Astrocyte (in vitro differentiated cells and primary cell): Measurements from ENCODE around the gene OSTN. TPM values are rescaled to one million over a fixed set of nuclear protein-coding genes. Genes with fewer than 3 reads are reported as not detected.
A peak's percentile ranks its signal among the peaks of the same experiment; 100 is the strongest.
"Not testable (repeated sequence)": the region's sequence is repeated elsewhere in the genome, so short reads cannot be mapped to it uniquely, and the experiment has no call there.

Source experiments
- DNase-seq: peaks from one replicate; pipeline ENCODE4 v3.0.0-alpha.2; 2010; ENCODE audit warnings: low read depth
- FAIRE-seq: peaks from 2 replicates; lab custom pipeline; 2011; peaks lifted over from hg19 to GRCh38; lab: Jason Lieb, UNC
- H2AFZ ChIP-seq: 2 replicates; pipeline ENCODE4 v1.6.0; 2012; ENCODE audit warnings: low read depth, low read length, inconsistent platforms
- H3K27ac ChIP-seq: 2 replicates; pipeline ENCODE4 v1.5.1; 2011; ENCODE audit warnings: low read depth, low read length, inconsistent platforms
- H3K27me3 ChIP-seq: 2 replicates; pipeline ENCODE4 v1.6.0; 2011; ENCODE audit warnings: low read length, inconsistent platforms; ENCODE audit not compliant: insufficient read depth
- H3K36me3 ChIP-seq: 2 replicates; pipeline ENCODE4 v1.5.1; 2011; ENCODE audit warnings: low read length, inconsistent platforms; ENCODE audit not compliant: insufficient read depth
- H3K4me1 ChIP-seq: 2 replicates; pipeline ENCODE4 v1.5.1; 2011; ENCODE audit warnings: low read length, inconsistent platforms; ENCODE audit not compliant: insufficient read depth
- H3K4me2 ChIP-seq: 2 replicates; pipeline ENCODE4 v1.6.0; 2012; ENCODE audit warnings: low read length, inconsistent platforms
- H3K4me3 ChIP-seq: 2 replicates; pipeline ENCODE4 v1.5.1; 2011; ENCODE audit warnings: low read depth, mild to moderate bottlenecking, low read length, inconsistent platforms; ENCODE audit not compliant: insufficient read depth
- H3K79me2 ChIP-seq: 2 replicates; pipeline ENCODE4 v1.6.0; 2012; ENCODE audit warnings: mild to moderate bottlenecking, low read length, inconsistent platforms; ENCODE audit not compliant: insufficient read depth
- H3K9ac ChIP-seq: 2 replicates; pipeline ENCODE4 v1.6.0; 2012; ENCODE audit warnings: mild to moderate bottlenecking, low read length, inconsistent platforms
- H3K9me3 ChIP-seq: 2 replicates; pipeline ENCODE4 v1.5.1; 2012; ENCODE audit warnings: low read depth, mild to moderate bottlenecking, low read length, inconsistent platforms; ENCODE audit not compliant: insufficient read depth
- H4K20me1 ChIP-seq: 2 replicates; pipeline ENCODE4 v1.6.0; 2012; ENCODE audit warnings: low read length, inconsistent platforms; ENCODE audit not compliant: insufficient read depth
- H3K27ac Mint-ChIP-seq: one replicate; pipeline ENCODE4 v1.8.0; 2021; ENCODE audit warnings: mild to moderate bottlenecking, mixed read lengths; ENCODE audit not compliant: unreplicated experiment
- H3K27me3 Mint-ChIP-seq: one replicate; pipeline ENCODE4 v1.8.0; 2021; ENCODE audit warnings: low read depth, mixed read lengths; ENCODE audit not compliant: unreplicated experiment
- H3K36me3 Mint-ChIP-seq: one replicate; pipeline ENCODE4 v1.8.0; 2021; ENCODE audit warnings: low read depth, mixed read lengths; ENCODE audit not compliant: unreplicated experiment
- H3K4me1 Mint-ChIP-seq: one replicate; pipeline ENCODE4 v1.8.0; 2021; ENCODE audit warnings: low read depth, mixed read lengths; ENCODE audit not compliant: unreplicated experiment
- H3K4me3 Mint-ChIP-seq: one replicate; pipeline ENCODE4 v1.8.0; 2021; ENCODE audit warnings: mild to moderate bottlenecking, moderate library complexity, mixed read lengths; ENCODE audit not compliant: unreplicated experiment
- H3K9me3 Mint-ChIP-seq: one replicate; pipeline ENCODE4 v1.8.0; 2021; ENCODE audit warnings: mild to moderate bottlenecking, mixed read lengths; ENCODE audit not compliant: unreplicated experiment
- EZH2 ChIP-seq: IDR thresholded peaks from 2 replicates; pipeline ENCODE4 v1.6.1; 2012; ENCODE audit warnings: mild to moderate bottlenecking, low read length, inconsistent platforms; ENCODE audit not compliant: insufficient read depth
- total RNA-seq: library from RNA; stranded (reverse); gene quantifications from 2 replicates; pipeline ENCODE4 v1.2.1, GENCODE V29; 2021
- TF ChIP-seq, protein P1 (sequence below): IDR thresholded peaks from 2 replicates; pipeline ENCODE4 v1.5.1; 2011; ENCODE audit warnings: low read depth, mild to moderate bottlenecking, inconsistent platforms, low read length, moderate library complexity; ENCODE audit not compliant: insufficient read depth

The OSTN gene
- total RNA-seq, 1 donor from 2014 or later: not detected

DNA sequence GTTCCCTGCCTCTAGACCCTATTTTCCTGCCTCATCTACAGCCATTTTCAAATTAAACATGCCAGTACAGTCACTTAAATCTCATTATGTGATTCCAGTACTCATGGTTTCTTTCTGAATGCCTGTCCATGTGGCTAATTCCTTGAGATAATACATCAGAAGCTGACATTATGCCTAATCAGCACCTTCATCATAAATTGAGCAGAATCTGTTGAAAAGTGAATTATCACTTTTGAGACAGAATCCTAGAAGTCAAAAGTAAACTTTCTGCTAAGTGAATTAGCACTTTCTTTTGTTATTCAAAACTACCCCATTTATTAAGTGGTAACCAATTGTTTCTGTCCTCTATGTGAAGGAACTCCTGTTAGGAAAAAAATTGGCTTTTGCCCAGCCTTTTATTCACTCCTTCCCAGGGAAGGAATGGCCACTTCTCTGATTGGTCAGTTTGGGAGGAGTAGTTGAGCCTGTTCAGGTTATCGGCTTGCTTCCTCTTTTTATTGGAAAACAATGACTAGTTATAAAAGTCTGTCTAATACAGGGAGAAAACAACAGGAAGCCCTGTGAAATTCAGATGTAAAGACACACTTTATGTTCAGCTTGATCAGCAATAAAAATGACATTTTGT, 40.5 kb downstream of the OSTN start:
- no peak for FAIRE-seq

DNA sequence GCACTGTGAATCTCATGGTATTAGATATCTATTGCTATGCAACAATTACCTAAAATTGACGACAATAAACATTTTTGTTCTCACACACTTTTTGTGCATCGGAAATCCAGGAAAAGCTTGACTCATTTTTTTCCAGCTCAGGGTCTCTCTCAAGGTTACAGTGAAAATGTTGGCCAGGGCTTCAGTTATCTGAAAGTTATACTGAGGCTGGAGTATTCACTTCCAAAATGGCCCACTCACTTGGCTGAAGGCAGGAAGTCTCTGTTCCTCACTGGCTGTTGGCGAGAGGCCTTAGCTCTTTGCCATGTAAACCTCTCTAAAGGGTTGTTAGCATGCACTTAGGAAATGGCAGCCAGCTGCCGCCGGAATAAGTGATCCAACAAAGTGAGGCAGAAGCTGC, 41.4 kb downstream of the OSTN start:
- Histone ChIP-seq H3K9ac (no peak overlapping the region), H3K9me3 (no peaks in the 10 kb centered on the region), H3K79me2 (no peaks in the 10 kb centered on the region), H3K4me2 (no peak overlapping the region), H2AFZ (no peak overlapping the region), H3K27ac (no peak overlapping the region), H3K4me1 (peaks cover 23% of the 10 kb centered on the region), H4K20me1 (no peaks in the 10 kb centered on the region), H3K36me3 (no peaks in the 10 kb centered on the region), H3K27me3 (no peaks in the 10 kb centered on the region), H3K4me3 (no peak overlapping the region)
- Mint-ChIP-seq H3K4me1 (peaks cover 14% of the 10 kb centered on the region), H3K9me3 (no peaks in the 10 kb centered on the region), H3K4me3 (no peak overlapping the region), H3K27ac (no peak overlapping the region), H3K27me3 (no peaks in the 10 kb centered on the region), H3K36me3 (no peaks in the 10 kb centered on the region)
- DNase-seq: no peak
- TF ChIP-seq, protein P1, sequence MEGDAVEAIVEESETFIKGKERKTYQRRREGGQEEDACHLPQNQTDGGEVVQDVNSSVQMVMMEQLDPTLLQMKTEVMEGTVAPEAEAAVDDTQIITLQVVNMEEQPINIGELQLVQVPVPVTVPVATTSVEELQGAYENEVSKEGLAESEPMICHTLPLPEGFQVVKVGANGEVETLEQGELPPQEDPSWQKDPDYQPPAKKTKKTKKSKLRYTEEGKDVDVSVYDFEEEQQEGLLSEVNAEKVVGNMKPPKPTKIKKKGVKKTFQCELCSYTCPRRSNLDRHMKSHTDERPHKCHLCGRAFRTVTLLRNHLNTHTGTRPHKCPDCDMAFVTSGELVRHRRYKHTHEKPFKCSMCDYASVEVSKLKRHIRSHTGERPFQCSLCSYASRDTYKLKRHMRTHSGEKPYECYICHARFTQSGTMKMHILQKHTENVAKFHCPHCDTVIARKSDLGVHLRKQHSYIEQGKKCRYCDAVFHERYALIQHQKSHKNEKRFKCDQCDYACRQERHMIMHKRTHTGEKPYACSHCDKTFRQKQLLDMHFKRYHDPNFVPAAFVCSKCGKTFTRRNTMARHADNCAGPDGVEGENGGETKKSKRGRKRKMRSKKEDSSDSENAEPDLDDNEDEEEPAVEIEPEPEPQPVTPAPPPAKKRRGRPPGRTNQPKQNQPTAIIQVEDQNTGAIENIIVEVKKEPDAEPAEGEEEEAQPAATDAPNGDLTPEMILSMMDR: no peak
- TF ChIP-seq EZH2: no peak
- FAIRE-seq: no peak

More for the DNA sequence above, 40.5 kb downstream of the OSTN start:
- peaks cover 17% of the 10 kb centered on the region for H3K4me1 Mint-ChIP-seq
- H3K27ac Mint-ChIP-seq: no peak overlapping the region
- no peak overlapping the region for H3K4me2 ChIP-seq
- H3K4me3 ChIP-seq: no peak overlapping the region
- no peaks in the 10 kb centered on the region for H4K20me1 ChIP-seq
- no peak overlapping the region for H3K9ac ChIP-seq
- H3K27ac ChIP-seq: no peak overlapping the region
- TF ChIP-seq EZH2: no peak
- TF ChIP-seq, protein P1: no peak
- no peak overlapping the region for H3K4me3 Mint-ChIP-seq
- no peaks in the 10 kb centered on the region for H3K9me3 ChIP-seq
- no peaks in the 10 kb centered on the region for H3K36me3 Mint-ChIP-seq
- peaks cover 28% of the 10 kb centered on the region for H3K4me1 ChIP-seq
- no peaks in the 10 kb centered on the region for H3K27me3 ChIP-seq
- no peak overlapping the region for H2AFZ ChIP-seq
- no peaks in the 10 kb centered on the region for H3K27me3 Mint-ChIP-seq
- H3K9me3 Mint-ChIP-seq: no peaks in the 10 kb centered on the region
- H3K36me3 ChIP-seq: no peaks in the 10 kb centered on the region
- DNase-seq: no peak
- H3K79me2 ChIP-seq: no peaks in the 10 kb centered on the region

DNA sequence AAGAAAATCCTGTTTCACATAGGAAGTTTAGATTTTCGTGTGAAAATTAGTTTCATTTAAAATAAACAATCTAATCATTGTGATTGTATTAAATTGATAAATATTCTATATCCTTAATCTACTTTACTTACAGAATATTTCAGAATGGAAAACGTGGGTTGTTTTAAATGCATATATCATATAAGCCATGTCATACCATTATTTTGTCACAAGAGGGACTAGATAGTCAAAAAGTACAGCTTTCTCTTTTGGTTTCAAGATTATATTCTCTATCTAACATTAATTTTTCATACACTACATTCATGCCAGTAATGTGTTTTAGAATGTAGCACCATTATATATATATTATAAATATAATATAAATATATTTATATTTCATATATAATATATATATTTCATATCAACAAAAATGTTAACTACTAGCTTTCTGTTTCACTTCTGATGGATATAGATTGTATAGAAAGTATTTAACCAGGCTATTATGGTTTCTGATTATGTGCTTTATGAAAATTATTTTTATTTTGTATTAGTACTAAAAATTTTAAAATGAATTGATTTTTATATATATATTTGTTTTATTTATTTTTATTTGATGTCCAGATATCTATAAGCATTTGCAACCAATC, 45.3 kb downstream of the OSTN start:
- Histone ChIP-seq H3K36me3 (no peaks in the 10 kb centered on the region), H2AFZ (no peak overlapping the region), H3K4me3 (no peak overlapping the region), H3K4me1 (no peaks in the 10 kb centered on the region), H4K20me1 (no peaks in the 10 kb centered on the region), H3K4me2 (no peak overlapping the region), H3K9me3 (no peaks in the 10 kb centered on the region), H3K27ac (no peak overlapping the region), H3K9ac (no peak overlapping the region), H3K27me3 (no peaks in the 10 kb centered on the region), H3K79me2 (no peaks in the 10 kb centered on the region)
- Mint-ChIP-seq H3K36me3 (no peaks in the 10 kb centered on the region), H3K4me1 (peaks cover 6% of the 10 kb centered on the region), H3K9me3 (no peaks in the 10 kb centered on the region), H3K27ac (no peak overlapping the region), H3K27me3 (no peaks in the 10 kb centered on the region), H3K4me3 (no peak overlapping the region)
- TF ChIP-seq, protein P1: peak; percentile 28
- TF ChIP-seq EZH2: no peak
- FAIRE-seq (no peak), DNase-seq (no peak)

DNA sequence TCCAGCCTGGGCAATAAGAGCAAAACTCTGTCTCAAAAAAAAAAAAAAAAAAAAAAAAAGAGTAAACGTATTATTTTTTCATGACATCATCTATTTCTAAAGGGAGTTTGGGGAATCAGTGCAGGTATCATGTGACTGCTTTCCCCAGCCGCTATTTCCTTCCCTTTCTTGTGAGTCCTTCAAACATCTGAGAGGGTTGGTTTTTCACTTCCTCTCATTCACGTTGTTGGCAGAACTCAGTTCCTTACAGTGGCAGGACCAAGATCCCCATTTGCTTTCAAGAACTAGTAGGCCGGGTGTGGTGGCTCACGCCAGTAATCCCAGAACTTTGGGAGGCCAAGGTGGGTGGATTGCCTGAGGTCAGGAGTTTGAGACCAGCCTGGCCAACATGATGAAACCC, 47.0 kb downstream of the OSTN start:
- not testable (repeated sequence) for H3K9me3 ChIP-seq, H2AFZ ChIP-seq, H3K36me3 Mint-ChIP-seq, H3K36me3 ChIP-seq, H3K9me3 Mint-ChIP-seq, H3K4me3 ChIP-seq, H3K4me1 ChIP-seq, H3K4me2 ChIP-seq, H4K20me1 ChIP-seq, H3K9ac ChIP-seq, H3K27ac ChIP-seq, DNase-seq, FAIRE-seq, H3K27me3 ChIP-seq, H3K4me3 Mint-ChIP-seq, H3K79me2 ChIP-seq, H3K4me1 Mint-ChIP-seq, H3K27me3 Mint-ChIP-seq
- H3K27ac Mint-ChIP-seq: peak overlapping the region; percentile 85
